SU-DHL-6 (cell line): ENCODE measurements around the gene STX8.

Source experiments
- H2AFZ ChIP-seq: fragments of 200-600 bp; sonication (generic); 2 replicates; pipeline ENCODE4 v1.6.1; 2014; ENCODE audit warnings: low read depth, mild to moderate bottlenecking, moderate library complexity, mixed read lengths, antibody characterized with exemption, low read length; ENCODE audit not compliant: severe bottlenecking
- H3F3A ChIP-seq: fragments of 200-600 bp; shearing (Covaris generic); 2 replicates; pipeline ENCODE4 v1.6.0; 2016; ENCODE audit warnings: antibody characterized with exemption, mild to moderate bottlenecking; ENCODE audit not compliant: insufficient read depth
- H3K27ac ChIP-seq: fragments of 200-600 bp; sonication (generic); 2 replicates; pipeline ENCODE4 v1.5.1; 2016; ENCODE audit warnings: low read depth, mild to moderate bottlenecking, low read length, moderate library complexity, mixed read lengths
- H3K27me3 ChIP-seq: fragments of 200-600 bp; sonication (generic), shearing (Covaris generic); 2 replicates; pipeline ENCODE4 v1.6.0; 2014; ENCODE audit warnings: mild to moderate bottlenecking, low read length
- H3K36me3 ChIP-seq: fragments of 200-600 bp; sonication (generic); 2 replicates; pipeline ENCODE4 v1.6.1; 2014; ENCODE audit warnings: mild to moderate bottlenecking, low read length, mixed read lengths
- H3K4me2 ChIP-seq: fragments of 300-600, 200-600 bp; shearing (Covaris generic), sonication (generic); 2 replicates; pipeline ENCODE4 v1.6.0; 2014; ENCODE audit warnings: low read length, low read depth, mild to moderate bottlenecking; ENCODE audit not compliant: poor library complexity, severe bottlenecking
- H3K4me3 ChIP-seq: fragments of 200-600 bp; sonication (generic); 2 replicates; pipeline ENCODE4 v1.5.1; 2014; ENCODE audit warnings: antibody characterized with exemption, low read length, mild to moderate bottlenecking, mixed read lengths; ENCODE audit not compliant: insufficient read depth, poor library complexity, severe bottlenecking
- H3K79me2 ChIP-seq: fragments of 200-600 bp; sonication (generic); 2 replicates; pipeline ENCODE4 v1.6.1; 2014; ENCODE audit warnings: mild to moderate bottlenecking, low read length, moderate library complexity; ENCODE audit not compliant: insufficient read depth
- H3K9ac ChIP-seq: fragments of 200-600 bp; sonication (generic); 2 replicates; pipeline ENCODE4 v1.7.0; 2014; ENCODE audit warnings: mild to moderate bottlenecking, low read length
- H3K9me2 ChIP-seq: fragments of 200-600 bp; sonication (generic); replicated peaks from 2 replicates; pipeline ENCODE4 v1.6.1; 2014; ENCODE audit warnings: low read length; ENCODE audit not compliant: insufficient read depth
- H3K9me3 ChIP-seq: fragments of 200-600 bp; sonication (generic); 2 replicates; pipeline ENCODE4 v1.6.1; 2014; ENCODE audit warnings: low read length, mixed read lengths; ENCODE audit not compliant: insufficient read depth
- H4K20me1 ChIP-seq: fragments of 200-600 bp; sonication (generic); 2 replicates; pipeline ENCODE4 v1.6.1; 2014; ENCODE audit warnings: low read depth, mild to moderate bottlenecking, antibody characterized with exemption, low read length, moderate library complexity, mixed read lengths
- CTCF ChIP-seq: fragments of 200-600 bp; sonication (generic); IDR thresholded peaks from one replicate; pipeline ENCODE4 v1.5.1; 2017; ENCODE audit warnings: antibody characterized with exemption, mild to moderate bottlenecking, low read length, moderate library complexity; ENCODE audit not compliant: insufficient read depth, poor library complexity, severe bottlenecking
- EZH2phosphoT487 ChIP-seq: fragments of 200-600 bp; sonication (generic), shearing (Covaris generic); conservative IDR thresholded peaks from 2 replicates; pipeline ENCODE4 v1.6.1; 2018; ENCODE audit warnings: mild to moderate bottlenecking, antibody characterized with exemption, low read length, moderate library complexity, mixed read lengths

Gene STX8

GRCh38 chr17:9330141-9330540 lies 245.5 kb downstream of the STX8 start:
- H3K9me3 ChIP-seq, result no peaks in the 10 kb centered on the region
- no peaks in the 10 kb centered on the region for H3K36me3 ChIP-seq
- TF ChIP-seq CTCF (no peak), EZH2phosphoT487 (no peak)
- no peaks in the 10 kb centered on the region for H3F3A ChIP-seq
- H2AFZ ChIP-seq, result no peak overlapping the region
- no peak overlapping the region for H3K9ac ChIP-seq
- no peaks in the 10 kb centered on the region for H4K20me1 ChIP-seq
- H3K27me3 ChIP-seq, result no peaks in the 10 kb centered on the region
- H3K79me2 ChIP-seq, result no peaks in the 10 kb centered on the region
- no peak overlapping the region for H3K4me3 ChIP-seq
- no peak overlapping the region for H3K4me2 ChIP-seq
- no peaks in the 10 kb centered on the region for H3K9me2 ChIP-seq
- H3K27ac ChIP-seq, result no peak overlapping the region

GRCh38 chr17:9329251-9329921 lies 246.2 kb downstream of the STX8 start:
- Histone ChIP-seq H3K27ac (no peak overlapping the region), H4K20me1 (no peaks in the 10 kb centered on the region), H2AFZ (no peak overlapping the region), H3K4me3 (no peak overlapping the region), H3K9me2 (no peaks in the 10 kb centered on the region), H3K9me3 (no peaks in the 10 kb centered on the region), H3K79me2 (no peaks in the 10 kb centered on the region), H3K9ac (no peak overlapping the region), H3K4me2 (no peak overlapping the region), H3K27me3 (no peaks in the 10 kb centered on the region), H3F3A (no peaks in the 10 kb centered on the region), H3K36me3 (no peaks in the 10 kb centered on the region)
- TF ChIP-seq CTCF (no peak), EZH2phosphoT487 (no peak)

- TF ChIP-seq EZH2phosphoT487, result no peak
- TF ChIP-seq CTCF, result no peak
- no peak overlapping the region for H3K9ac ChIP-seq
Measured at GRCh38 chr17:9324864-9325263, 250.8 kb downstream of the STX8 start.

More at GRCh38 chr17:9324864-9325263, 250.8 kb downstream of the STX8 start:
- Histone ChIP-seq H3K4me2 (no peak overlapping the region), H3K4me3 (no peak overlapping the region), H4K20me1 (no peaks in the 10 kb centered on the region), H3K9me2 (no peaks in the 10 kb centered on the region), H2AFZ (no peak overlapping the region), H3K79me2 (no peaks in the 10 kb centered on the region), H3K27ac (no peak overlapping the region), H3K27me3 (no peaks in the 10 kb centered on the region), H3K9me3 (no peaks in the 10 kb centered on the region), H3K36me3 (no peaks in the 10 kb centered on the region), H3F3A (no peaks in the 10 kb centered on the region)
